KMS-11 (cell line): ENCODE data around the gene MIPOL1.

Experiments used
- H2AFZ ChIP-seq: fragments of 200-600 bp; sonication (generic); 2 replicates; pipeline ENCODE4 v1.6.1; 2016; ENCODE audit warnings: antibody characterized with exemption, mixed run types, low read depth
- H3K27ac ChIP-seq: fragments of 200-600 bp; sonication (generic); 2 replicates; pipeline ENCODE4 v1.6.1; 2016; ENCODE audit warnings: mild to moderate bottlenecking, mixed run types
- H3K27me3 ChIP-seq: fragments of 200-600 bp; sonication (generic); 2 replicates; pipeline ENCODE4 v1.6.1; 2017; ENCODE audit warnings: mild to moderate bottlenecking, low read depth, mixed run types, moderate library complexity; ENCODE audit not compliant: insufficient read depth
- H3K36me3 ChIP-seq: fragments of 200-600 bp; sonication (generic); 2 replicates; pipeline ENCODE4 v1.6.1; 2017; ENCODE audit warnings: mild to moderate bottlenecking, mixed run types; ENCODE audit not compliant: insufficient read depth
- H3K4me1 ChIP-seq: fragments of 200-600 bp; sonication (generic); 2 replicates; pipeline ENCODE4 v1.6.1; 2016; ENCODE audit warnings: mild to moderate bottlenecking, low read depth, mixed run types; ENCODE audit not compliant: poor library complexity, severe bottlenecking
- H3K4me2 ChIP-seq: fragments of 200-600 bp; sonication (generic); 2 replicates; pipeline ENCODE4 v1.7.0; 2016; ENCODE audit warnings: mild to moderate bottlenecking, mixed run types
- H3K4me3 ChIP-seq: fragments of 200-600 bp; sonication (generic); IDR thresholded peaks from 2 replicates; pipeline ENCODE4 v1.6.1; 2017; ENCODE audit warnings: low read depth, low read length, mixed read lengths; ENCODE audit not compliant: insufficient read depth
- H3K79me2 ChIP-seq: fragments of 200-600 bp; sonication (generic); 2 replicates; pipeline ENCODE4 v1.6.1; 2016; ENCODE audit warnings: low read depth, mixed run types; ENCODE audit not compliant: insufficient read depth
- H3K9ac ChIP-seq: fragments of 200-600 bp; sonication (generic); 2 replicates; pipeline ENCODE4 v1.6.1; 2016; ENCODE audit warnings: mild to moderate bottlenecking, mixed run types
- H4K20me1 ChIP-seq: fragments of 200-600 bp; sonication (generic); 2 replicates; pipeline ENCODE4 v1.6.1; 2016; ENCODE audit warnings: mild to moderate bottlenecking, mixed run types; ENCODE audit not compliant: insufficient read depth
- CTCF ChIP-seq: fragments of 200-600 bp; sonication (generic); conservative IDR thresholded peaks from 2 replicates; pipeline ENCODE4 v1.6.1; 2017; ENCODE audit warnings: low read depth, mild to moderate bottlenecking, antibody characterized with exemption, low read length, moderate library complexity, mixed read lengths

Gene MIPOL1

GRCh38 chr14:37591941-37592481 lies 394.3 kb downstream of the MIPOL1 start:
- Histone ChIP-seq H3K4me1 (no peaks in the 10 kb centered on the region), H3K9ac (no peak overlapping the region), H3K4me2 (no peak overlapping the region), H3K36me3 (no peaks in the 10 kb centered on the region), H4K20me1 (no peaks in the 10 kb centered on the region), H2AFZ (no peak overlapping the region), H3K79me2 (no peaks in the 10 kb centered on the region), H3K27ac (no peak overlapping the region), H3K4me3 (no peak overlapping the region), H3K27me3 (no peaks in the 10 kb centered on the region)
- no peak for TF ChIP-seq CTCF

GRCh38 chr14:37592482-37593408 lies 395.0 kb downstream of the MIPOL1 start:
- H3K27ac ChIP-seq: no peak overlapping the region
- H3K4me3 ChIP-seq: no peak overlapping the region
- H3K79me2 ChIP-seq: no peaks in the 10 kb centered on the region
- no peaks in the 10 kb centered on the region for H3K36me3 ChIP-seq
- no peak for TF ChIP-seq CTCF
- H3K4me1 ChIP-seq: no peaks in the 10 kb centered on the region
- H4K20me1 ChIP-seq: no peaks in the 10 kb centered on the region
- no peak overlapping the region for H2AFZ ChIP-seq
- H3K9ac ChIP-seq: no peak overlapping the region
- no peak overlapping the region for H3K4me2 ChIP-seq
- no peaks in the 10 kb centered on the region for H3K27me3 ChIP-seq

GRCh38 chr14:37593511-37594237 lies 395.9 kb downstream of the MIPOL1 start:
- Histone ChIP-seq H3K27ac (no peak overlapping the region), H3K4me1 (no peaks in the 10 kb centered on the region), H3K27me3 (no peaks in the 10 kb centered on the region), H3K4me2 (no peak overlapping the region), H3K9ac (no peak overlapping the region), H3K79me2 (no peaks in the 10 kb centered on the region), H4K20me1 (no peaks in the 10 kb centered on the region), H2AFZ (no peak overlapping the region), H3K36me3 (no peaks in the 10 kb centered on the region), H3K4me3 (no peak overlapping the region)
- TF ChIP-seq CTCF: no peak

GRCh38 chr14:37594238-37594970 lies 396.7 kb downstream of the MIPOL1 start:
- Histone ChIP-seq H4K20me1 (no peaks in the 10 kb centered on the region), H3K4me2 (no peak overlapping the region), H3K4me3 (no peak overlapping the region), H3K9ac (peak overlapping the region; percentile 25; the same call in 1 of the 2 replicates), H3K79me2 (no peaks in the 10 kb centered on the region), H3K27ac (peak overlapping the region; percentile 40; the same call in 1 of the 2 replicates), H3K27me3 (no peaks in the 10 kb centered on the region), H3K4me1 (no peaks in the 10 kb centered on the region), H2AFZ (0 out of 2 replicates have a peak overlapping the region, but pooled peaks have one; percentile 10), H3K36me3 (no peaks in the 10 kb centered on the region)
- peak; percentile 63 for TF ChIP-seq CTCF
